HG03378 (cell line): ENCODE data around the gene CALML4.
"Not testable (repeated sequence)": the region's sequence is repeated elsewhere in the genome, so short reads cannot be mapped to it uniquely, and the experiment has no call there.

ENCODE experiments used
- ATAC-seq: cut with Tn5 transposase; IDR thresholded peaks from one replicate; pipeline ENCODE4 v1.9.1; 2021; ENCODE audit warnings: mild to moderate bottlenecking, moderate library complexity; ENCODE audit not compliant: unreplicated experiment

The CALML4 gene

GRCh38 chr15:68192804-68193486 lies 12.2 kb downstream of the CALML4 start:
- ATAC-seq: no peak

- ATAC-seq: no peak
These were observed 13.0 kb downstream of the CALML4 start for GRCh38 chr15:68192117-68192516.

GRCh38 chr15:68191555-68191954 lies 13.6 kb downstream of the CALML4 start:
- no peak for ATAC-seq

- no peak for ATAC-seq
These were observed 15.1 kb downstream of the CALML4 start for GRCh38 chr15:68190048-68190447.

GRCh38 chr15:68188647-68189046 lies 16.5 kb downstream of the CALML4 start:
- ATAC-seq: no peak

GRCh38 chr15:68187559-68187958 lies 17.6 kb downstream of the CALML4 start:
- ATAC-seq: no peak

- no peak for ATAC-seq
These were observed 18.3 kb downstream of the CALML4 start for GRCh38 chr15:68186671-68187397.

GRCh38 chr15:68184616-68185480 lies 20.3 kb downstream of the CALML4 start:
- no peak for ATAC-seq

GRCh38 chr15:68183616-68184315 lies 21.4 kb downstream of the CALML4 start:
- no peak for ATAC-seq

GRCh38 chr15:68177742-68178141 lies 27.4 kb downstream of the CALML4 start:
- no peak for ATAC-seq

GRCh38 chr15:68176601-68177000 lies 28.5 kb downstream of the CALML4 start:
- no peak for ATAC-seq

GRCh38 chr15:68175526-68175925 lies 29.6 kb downstream of the CALML4 start:
- ATAC-seq: no peak

- ATAC-seq: no peak
These were observed 32.0 kb downstream of the CALML4 start for GRCh38 chr15:68173119-68173518.

- not testable (repeated sequence) for ATAC-seq
These were observed 33.1 kb downstream of the CALML4 start for GRCh38 chr15:68172037-68172436.

- ATAC-seq: no peak
These were observed 38.3 kb downstream of the CALML4 start for GRCh38 chr15:68166847-68167246.

GRCh38 chr15:68163191-68163590 lies 41.9 kb downstream of the CALML4 start:
- no peak for ATAC-seq

GRCh38 chr15:68158046-68158628 lies 47.0 kb downstream of the CALML4 start:
- no peak for ATAC-seq

- ATAC-seq: no peak
These were observed 48.1 kb downstream of the CALML4 start for GRCh38 chr15:68157074-68157473.

- no peak for ATAC-seq
These were observed 50.1 kb downstream of the CALML4 start for GRCh38 chr15:68154923-68155559.

GRCh38 chr15:68152342-68152741 lies 52.8 kb downstream of the CALML4 start:
- ATAC-seq: no peak
